Measurements from ENCODE around the gene ZNF691. TPM values are rescaled to one million over a fixed set of nuclear protein-coding genes. Genes with fewer than 3 reads are reported as not detected.

The ZNF691 gene
- total RNA-seq, 1 donor from 2014 or later, result 3.7 TPM

- no peak for TF ChIP-seq CTCF (conservative IDR thresholded peaks at IDR 0.05; ENCODE audit: low read depth, low read length)
- H3K4me3 ChIP-seq (ENCODE audit: low read depth, low read length), result no peak overlapping the region
- no peak for DNase-seq (ENCODE audit: low read depth)
These were observed 13.7 kb upstream of the ZNF691 start for GRCh38 chr1:42832641-42833240.

GRCh38 chr1:42833981-42834380, 12.4 kb upstream of the ZNF691 start:
- no peak overlapping the region for H3K4me3 ChIP-seq (ENCODE audit: low read depth, low read length)
- TF ChIP-seq CTCF (conservative IDR thresholded peaks at IDR 0.05; ENCODE audit: low read depth, low read length), result no peak

GRCh38 chr1:42834803-42835202, 11.6 kb upstream of the ZNF691 start:
- DNase-seq (ENCODE audit: low read depth), result no peak
- TF ChIP-seq CTCF (conservative IDR thresholded peaks at IDR 0.05; ENCODE audit: low read depth, low read length), result no peak
- no peak overlapping the region for H3K4me3 ChIP-seq (ENCODE audit: low read depth, low read length)

More at GRCh38 chr1:42833981-42834380, 12.4 kb upstream of the ZNF691 start:
- DNase-seq (ENCODE audit: low read depth), result no peak

GRCh38 chr1:42835422-42835821, 11.0 kb upstream of the ZNF691 start:
- no peak for DNase-seq (ENCODE audit: low read depth)
- TF ChIP-seq CTCF (conservative IDR thresholded peaks at IDR 0.05; ENCODE audit: low read depth, low read length), result no peak
- no peak overlapping the region for H3K4me3 ChIP-seq (ENCODE audit: low read depth, low read length)

GRCh38 chr1:42837709-42838108, 8.7 kb upstream of the ZNF691 start:
- no peak for TF ChIP-seq CTCF (conservative IDR thresholded peaks at IDR 0.05; ENCODE audit: low read depth, low read length)
- no peak overlapping the region for H3K4me3 ChIP-seq (ENCODE audit: low read depth, low read length)
- DNase-seq (ENCODE audit: low read depth), result no peak

- TF ChIP-seq CTCF (conservative IDR thresholded peaks at IDR 0.05; ENCODE audit: low read depth, low read length), result no peak
- DNase-seq (ENCODE audit: low read depth), result no peak
- H3K4me3 ChIP-seq (ENCODE audit: low read depth, low read length), result no peak overlapping the region
These were observed 7.8 kb upstream of the ZNF691 start for GRCh38 chr1:42838482-42839190.

GRCh38 chr1:42841010-42841409, 5.4 kb upstream of the ZNF691 start:
- TF ChIP-seq CTCF (conservative IDR thresholded peaks at IDR 0.05; ENCODE audit: low read depth, low read length), result no peak
- H3K4me3 ChIP-seq (ENCODE audit: low read depth, low read length), result no peak overlapping the region
- no peak for DNase-seq (ENCODE audit: low read depth)
